ENCODE data around the gene INHBC.

INHBC gene

GRCh38 chr12:57469296-57470164 is 34.9 kb downstream of the INHBC start:
- no peak for DNase-seq (ENCODE audit: low read depth)

- no peak for DNase-seq (ENCODE audit: low read depth)
Observed at GRCh38 chr12:57470286-57470969, 35.8 kb downstream of the INHBC start.

DNA sequence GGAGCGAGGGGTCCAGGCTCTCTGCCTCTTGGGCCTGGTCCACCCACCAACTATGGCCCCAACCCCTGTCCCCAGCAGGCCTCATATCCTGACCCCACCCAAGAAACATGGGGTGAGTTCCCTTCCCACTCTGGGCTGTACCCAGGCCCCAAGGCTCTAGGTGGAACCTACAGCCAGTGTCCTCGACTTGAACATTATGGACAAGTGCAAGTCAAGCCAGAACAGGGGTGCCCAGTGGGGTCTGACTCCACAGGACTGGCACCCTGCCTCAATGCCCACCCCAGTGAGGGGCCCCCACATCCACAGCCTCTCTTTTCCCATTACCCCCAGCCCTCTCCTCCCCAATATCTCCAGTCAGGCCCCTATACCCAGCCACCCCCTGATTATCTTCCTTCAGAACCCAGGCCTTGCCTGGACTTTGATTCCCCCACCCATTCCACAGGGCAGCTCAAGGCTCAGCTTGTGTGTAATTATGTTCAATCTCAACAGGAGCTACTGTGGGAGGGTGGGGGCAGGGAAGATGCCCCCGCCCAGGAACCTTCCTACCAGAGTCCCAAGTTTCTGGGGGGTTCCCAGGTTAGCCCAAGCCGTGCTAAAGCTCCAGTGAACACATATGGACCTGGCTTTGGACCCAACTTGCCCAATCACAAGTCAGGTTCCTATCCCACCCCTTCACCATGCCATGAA is 36.5 kb downstream of the INHBC start:
- no peak for DNase-seq (ENCODE audit: low read depth)

GRCh38 chr12:57471661-57472060 is 37.1 kb downstream of the INHBC start:
- DNase-seq (ENCODE audit: low read depth): no peak

GRCh38 chr12:57472391-57472790 is 37.8 kb downstream of the INHBC start:
- DNase-seq (ENCODE audit: low read depth): no peak

- DNase-seq (ENCODE audit: low read depth): no peak
Observed at GRCh38 chr12:57473392-57473791, 38.8 kb downstream of the INHBC start.

DNA sequence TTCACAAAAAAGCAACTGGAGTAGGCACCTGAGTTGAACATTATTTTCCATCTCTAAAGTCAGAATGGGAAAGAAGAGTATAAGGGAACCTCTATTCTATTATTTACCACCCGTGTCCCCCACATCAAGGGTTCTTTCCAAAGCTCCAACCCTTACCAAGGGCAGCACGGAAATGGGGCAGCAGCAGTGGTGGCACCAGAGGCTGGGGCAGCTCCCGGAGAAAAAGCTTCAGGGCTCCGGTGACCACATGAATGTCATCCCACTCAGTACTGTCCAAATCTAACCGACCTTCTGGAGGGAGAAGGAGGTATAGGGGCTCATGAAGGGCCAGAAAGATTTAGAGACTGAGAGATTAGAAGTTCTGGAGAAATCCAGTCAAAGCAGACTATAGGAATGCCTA is 39.3 kb downstream of the INHBC start:
- no peak for DNase-seq (ENCODE audit: low read depth)

GRCh38 chr12:57474430-57474829 is 39.8 kb downstream of the INHBC start:
- DNase-seq (ENCODE audit: low read depth): no peak

GRCh38 chr12:57474862-57475261 is 40.3 kb downstream of the INHBC start:
- DNase-seq (ENCODE audit: low read depth): no peak

GRCh38 chr12:57475271-57476161 is 40.9 kb downstream of the INHBC start:
- no peak for DNase-seq (ENCODE audit: low read depth)

DNA sequence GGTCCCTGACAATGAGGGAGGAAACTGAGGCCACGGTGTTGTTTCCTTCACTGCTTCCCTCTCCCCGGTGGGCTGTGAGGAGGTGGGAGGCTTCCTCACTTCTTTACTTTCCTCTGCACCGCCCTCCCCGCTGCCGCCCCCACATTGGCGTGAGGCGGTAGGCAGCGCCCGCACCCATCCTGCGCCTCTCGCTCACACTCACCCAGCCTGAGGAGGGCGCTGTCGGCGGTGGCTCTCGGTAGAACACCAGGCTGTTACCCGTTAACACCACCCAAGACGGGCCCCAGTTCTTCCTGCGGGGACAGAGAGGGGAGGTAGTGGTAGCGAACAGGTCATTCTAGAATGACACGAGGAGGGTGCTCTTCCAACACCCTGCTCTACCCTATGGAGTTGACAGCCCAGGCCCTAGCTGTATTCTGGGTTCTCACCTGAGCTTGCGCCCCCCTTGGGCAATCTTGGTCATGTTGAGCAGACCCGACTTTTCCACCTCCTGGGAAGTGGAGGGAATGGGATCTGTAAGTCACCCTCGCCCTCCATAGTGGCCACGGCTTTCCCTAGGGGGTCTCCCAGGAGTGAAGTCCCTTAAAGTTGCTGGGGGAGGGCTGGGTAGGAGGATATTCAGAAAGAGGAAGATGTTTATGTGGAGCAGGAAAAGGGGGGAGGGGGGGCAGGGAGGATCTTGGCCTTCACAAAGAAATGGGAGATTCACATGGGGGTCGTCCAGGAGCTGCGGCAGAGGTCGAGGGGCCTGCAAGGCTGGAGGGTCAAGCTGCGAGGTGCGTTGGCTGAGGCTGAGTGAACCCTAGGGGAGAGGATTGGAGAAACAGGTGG is 41.8 kb downstream of the INHBC start:
- no peak for DNase-seq (ENCODE audit: low read depth)

DNA sequence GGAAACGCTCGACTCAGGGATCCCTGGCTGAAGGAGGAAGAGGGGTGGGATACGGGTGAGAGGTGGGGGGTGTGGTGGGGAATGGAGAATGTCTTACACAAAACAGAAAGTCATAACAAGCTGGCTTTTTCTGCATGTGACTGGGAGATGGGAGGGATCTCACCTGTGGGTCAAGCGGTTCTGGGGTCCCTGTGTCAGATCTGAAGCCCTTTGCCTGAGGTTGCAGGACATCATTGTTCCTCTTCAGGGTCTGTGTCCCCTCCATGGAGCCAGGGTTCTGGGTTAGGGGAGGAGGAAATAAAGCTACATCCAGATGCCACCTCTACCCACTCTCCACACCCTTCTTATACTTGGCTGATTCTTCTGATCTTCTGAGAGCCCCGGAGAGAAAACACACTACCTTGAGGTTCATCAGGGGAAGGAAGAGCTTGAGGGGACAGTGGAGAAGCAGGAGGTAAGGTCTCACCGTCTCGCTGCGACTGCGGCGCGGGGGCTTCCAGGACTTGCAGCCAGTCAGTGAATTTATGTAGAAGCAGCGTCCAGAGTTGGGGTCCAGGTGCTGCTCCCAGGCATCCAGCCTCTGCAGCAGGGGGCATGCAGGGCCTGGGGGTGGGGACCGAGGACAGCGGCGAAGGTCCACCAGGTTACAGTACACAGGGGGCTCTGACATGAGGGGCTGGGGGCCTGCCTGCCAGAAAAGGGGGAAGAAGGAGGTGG is 42.6 kb downstream of the INHBC start:
- DNase-seq (ENCODE audit: low read depth): no peak

DNA sequence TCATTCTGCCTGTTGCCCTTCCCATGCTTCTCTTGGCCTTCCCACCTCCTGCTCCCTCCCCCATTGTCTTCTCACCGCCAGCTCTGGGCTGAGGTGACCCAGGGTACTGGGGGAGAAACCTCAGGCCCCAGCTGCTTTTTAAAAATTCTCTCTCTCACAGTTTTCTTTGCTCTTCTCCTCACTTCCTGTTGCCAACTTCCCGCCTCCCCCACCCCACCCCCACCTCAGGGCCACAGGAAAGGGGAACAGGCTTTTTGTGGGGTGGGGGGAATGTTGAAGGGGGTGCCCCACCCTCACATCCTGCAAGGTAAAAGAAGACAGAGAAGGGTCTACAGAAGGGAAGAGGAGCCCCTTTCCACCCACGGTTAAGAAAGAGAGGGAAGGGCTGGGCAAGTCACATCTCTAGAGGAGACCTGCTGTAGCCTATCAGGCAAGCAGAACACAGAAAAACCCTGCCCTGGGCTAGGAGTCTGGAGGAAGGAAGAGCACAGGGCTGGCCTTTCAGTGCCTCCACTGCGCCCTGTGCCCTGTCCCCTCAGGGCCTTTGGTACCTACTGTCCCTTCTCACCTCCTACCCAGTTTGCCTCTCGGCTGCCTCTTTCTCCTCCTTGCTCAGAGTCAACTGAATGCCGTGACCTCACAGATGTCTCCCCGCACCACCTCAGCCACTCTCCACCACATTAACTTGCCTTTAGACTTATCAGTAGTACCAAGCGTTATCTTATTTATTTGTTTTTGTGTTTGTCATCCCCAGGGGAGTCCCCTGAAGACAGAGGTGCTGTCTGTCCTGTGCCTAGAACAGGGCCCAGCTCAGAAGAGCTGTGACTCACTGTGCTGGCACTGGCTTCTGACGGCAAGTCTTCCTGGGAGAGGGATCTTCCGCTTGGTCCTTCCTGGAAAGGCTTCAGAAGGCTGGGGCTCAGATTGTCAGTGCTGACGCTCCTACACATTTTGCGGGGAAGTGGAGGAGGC is 43.4 kb downstream of the INHBC start:
- DNase-seq (ENCODE audit: low read depth): no peak

DNA sequence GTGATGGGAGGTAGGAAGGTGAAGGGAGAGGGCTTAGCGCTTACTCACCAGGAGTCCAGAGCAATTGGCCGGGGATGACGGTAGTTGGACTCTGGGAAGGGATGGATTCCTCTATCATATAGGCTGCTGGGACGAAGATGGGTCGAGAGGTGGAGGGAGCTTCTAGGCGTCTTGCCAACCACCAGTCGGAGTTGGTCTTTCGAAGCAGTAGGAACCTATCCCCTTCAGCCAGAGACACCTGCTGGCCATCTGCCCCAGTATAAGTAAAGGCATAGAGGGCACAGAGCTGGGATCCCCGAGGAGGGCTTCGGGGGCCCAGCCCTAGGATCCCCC is 44.4 kb downstream of the INHBC start:
- DNase-seq (ENCODE audit: low read depth): no peak

GRCh38 chr12:57479376-57480115 is 45.0 kb downstream of the INHBC start, which contains the start of gene ARHGAP9:
Gene ARHGAP9 (minus strand): TSS chr12:57479866. CDS start chr12:57479406, 460 bp downstream.
- no peak for DNase-seq (ENCODE audit: low read depth)

DNA sequence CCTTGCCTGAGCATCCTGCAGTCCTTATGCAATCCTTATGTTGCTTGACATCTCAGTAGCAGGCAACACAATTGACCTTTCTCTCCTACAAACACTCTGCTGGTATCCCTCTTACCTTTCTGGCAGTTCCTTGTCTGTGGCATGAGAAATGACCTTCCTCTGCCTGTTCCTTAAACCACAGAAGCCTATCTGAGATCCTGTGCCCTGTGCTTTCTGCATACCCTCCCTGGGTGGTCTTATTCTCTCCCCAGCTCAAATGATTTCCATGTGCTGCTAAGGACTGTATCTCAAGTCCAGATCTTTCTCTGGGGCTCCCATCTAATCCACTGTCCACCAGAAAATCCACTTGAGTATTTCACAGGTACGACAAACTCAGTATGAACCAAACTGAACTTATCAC is 47.1 kb downstream of the INHBC start:
- no peak for DNase-seq (ENCODE audit: low read depth)

DNA sequence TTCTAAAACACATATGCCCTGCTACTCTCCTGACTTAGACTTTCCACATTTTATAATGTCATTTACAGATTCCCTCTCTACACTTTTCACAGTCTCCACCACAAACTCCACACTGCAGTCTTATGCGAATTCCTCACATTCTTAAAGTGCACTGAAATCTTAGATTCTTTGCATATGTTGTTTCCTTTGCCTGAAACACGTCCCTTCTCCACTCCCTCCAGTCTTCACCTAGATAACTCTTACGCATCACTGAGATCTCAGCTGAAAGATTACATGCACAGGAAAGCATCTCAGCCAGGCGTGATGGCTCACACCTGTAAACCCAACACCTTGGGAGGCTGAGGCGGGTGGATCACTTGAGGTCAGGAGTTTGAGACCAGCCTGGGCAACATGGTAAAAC is 48.9 kb downstream of the INHBC start:
- no peak for DNase-seq (ENCODE audit: low read depth)

- no peak for DNase-seq (ENCODE audit: low read depth)
Observed at GRCh38 chr12:57485695-57486094, 51.1 kb downstream of the INHBC start.
